Kidney (tissue), 14 donors: Measurements from ENCODE around the gene ACLY. TPM values are rescaled to one million over a fixed set of nuclear protein-coding genes. Genes with fewer than 3 reads are reported as not detected.
A peak's percentile ranks its signal among the peaks of the same experiment; 100 is the strongest.
"Not testable (repeated sequence)": the region's sequence is repeated elsewhere in the genome, so short reads cannot be mapped to it uniquely, and the experiment has no call there.

ENCODE experiments used
- DNase-seq, 5 donors: peaks; one replicate each; pipeline ENCODE4 v3.0.0-alpha.2; 2013 to 2020
- FAIRE-seq: peaks from 2 replicates; lab custom pipeline; 2012; peaks lifted over from hg19 to GRCh38; lab: Jason Lieb, UNC
- H3K27ac ChIP-seq, 2 donors: one replicate each; pipeline ENCODE4 v1.7.0; 2013; ENCODE audit warnings: low read depth in 2 of 2, low read length in 2 of 2, inconsistent platforms in 1 of 2
- H3K27me3 ChIP-seq: one replicate; pipeline ENCODE4 v1.7.1; 2013; ENCODE audit warnings: low read length, inconsistent platforms; ENCODE audit not compliant: control insufficient read depth, insufficient read depth
- H3K36me3 ChIP-seq, 3 donors: one replicate each; pipeline versions ENCODE4 v1.7.0 to v1.7.1; 2013; ENCODE audit warnings: low read length in 3 of 3, control low read depth in 1 of 3, inconsistent platforms in 1 of 3; ENCODE audit not compliant: insufficient read depth in 3 of 3, control insufficient read depth in 2 of 3
- H3K4me1 ChIP-seq, 3 donors: one replicate each; pipeline versions ENCODE4 v1.7.0 to v1.7.1; 2013; ENCODE audit warnings: low read length in 3 of 3, inconsistent platforms in 1 of 3, low read depth in 1 of 3; ENCODE audit not compliant: control insufficient read depth in 2 of 3, insufficient read depth in 2 of 3
- H3K4me3 ChIP-seq, 3 donors: one replicate each; pipeline versions ENCODE4 v1.7.0 to v1.8.1; 2013; ENCODE audit warnings: low read length in 3 of 3, control low read depth in 1 of 3, inconsistent platforms in 1 of 3
- H3K9ac ChIP-seq, 3 donors: one replicate each; pipeline versions ENCODE4 v1.7.0 to v1.7.1; 2013; ENCODE audit warnings: low read length in 3 of 3, control low read depth in 1 of 3, inconsistent platforms in 1 of 3
- H3K9me3 ChIP-seq, 3 donors: one replicate each; pipeline versions ENCODE4 v1.7.0 to v1.7.1; 2013; ENCODE audit warnings: low read length in 3 of 3, control low read depth in 1 of 3, inconsistent platforms in 1 of 3; ENCODE audit not compliant: control insufficient read depth in 2 of 3, insufficient read depth in 1 of 3
- CTCF ChIP-seq: IDR thresholded peaks from 3 replicates; pipeline ENCODE4 v1.5.1; 2012; ENCODE audit warnings: mild to moderate bottlenecking, moderate library complexity, borderline replicate concordance; ENCODE audit not compliant: insufficient read depth; ENCODE audit errors: extremely low read depth
- intact Hi-C: fragments of 100-400 bp; cut with DNase I; formaldehyde crosslinking; loops from one replicate; pipeline ENCODE4 v1.11.1; 2022
- polyA plus RNA-seq: library from polyadenylated mRNA; stranded (reverse); fragments of 350-450 nt; fragmentation: Illumina TruSeq; extraction: RNeasy Lipid Tissue Mini Kit (QIAGEN cat#74804); gene quantifications from one replicate; pipeline ENCODE4 v1.2.3, GENCODE V29; 2014; ENCODE audit warnings: low read depth, low replicate concordance; ENCODE audit not compliant: insufficient read depth
- total RNA-seq: library from RNA; stranded (reverse); fragmentation: NEBNext Ultra II Directional; extraction: Animal tissue kit (Norgen Biotek cat#: 25700); gene quantifications from one replicate; pipeline ENCODE4 v1.2.1, GENCODE V29; 2021
- donor health status: control.
- donor health status: control.
- donor health status: control.
- donor health status: control.
- donor health status: control.
- donor health status: DM: yes; HTN: yes; CAD: no.
- donor health status: Normal renal cell carcinoma (clear cell type).

The ACLY gene
- total and polyA plus RNA-seq, 2 donors from 2014 or later, result 33.7 to 104 TPM

GRCh38 chr17:41835214-41835799 lies 83.4 kb downstream of the ACLY start:
- Histone ChIP-seq H3K27ac (no peak overlapping the region), H3K4me1 (peaks cover 0 to 4% (median 0%) of the 10 kb centered on the region in 3 donors), H3K27me3 (no peaks in the 10 kb centered on the region), H3K36me3 (peaks cover 0 to 9% (median 2%) of the 10 kb centered on the region in 3 donors), H3K4me3 (peak overlapping the region; percentile 39 to 70 (median 51)), H3K9me3 (no peaks in the 10 kb centered on the region), H3K9ac (peak overlapping the region; percentile 23 to 77 (median 68))
- FAIRE-seq, result no peak
- intact Hi-C loops, result no loop called here
- TF ChIP-seq CTCF, result no peak
- no peak for DNase-seq

DNA sequence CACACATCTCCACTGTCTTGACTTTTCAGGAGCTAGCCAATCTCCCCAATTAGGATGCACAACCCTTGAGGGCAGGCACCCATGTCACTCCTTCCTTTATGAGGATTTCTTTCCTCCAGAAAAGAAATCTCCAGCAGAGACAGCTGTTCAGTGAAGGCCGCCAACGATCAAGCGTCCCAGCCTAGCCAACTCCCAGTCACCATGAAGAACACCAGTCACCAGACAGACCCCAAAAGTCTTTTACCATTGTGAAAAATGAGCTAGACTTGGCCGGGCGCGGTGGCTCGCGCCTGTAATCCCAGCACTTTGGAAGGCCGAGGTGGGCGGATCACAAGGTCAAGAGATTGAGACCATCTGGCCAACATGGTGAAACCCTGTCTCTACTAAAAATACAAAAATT lies 88.8 kb downstream of the ACLY start:
- intact Hi-C loops, H3K4me3 ChIP-seq, H3K9me3 ChIP-seq, H3K27ac ChIP-seq, H3K27me3 ChIP-seq, DNase-seq, H3K9ac ChIP-seq, H3K4me1 ChIP-seq, FAIRE-seq: not testable (repeated sequence)
- peaks cover 5 to 27% (median 7%) of the 10 kb centered on the region in 3 donors for H3K36me3 ChIP-seq

- Histone ChIP-seq H3K36me3 (peaks cover 5 to 24% (median 7%) of the 10 kb centered on the region in 3 donors), H3K9me3 (no peaks in the 10 kb centered on the region), H3K27ac (no peak overlapping the region), H3K9ac (no peak overlapping the region), H3K4me3 (no peak overlapping the region), H3K4me1 (no peaks in the 10 kb centered on the region), H3K27me3 (no peaks in the 10 kb centered on the region)
- intact Hi-C loops, result no loop called here
- FAIRE-seq (no peak), DNase-seq (peak in 1 of 5 donors; percentile 66)
- TF ChIP-seq CTCF, result no peak
Measured at GRCh38 chr17:41825175-41825845, 93.4 kb downstream of the ACLY start.

GRCh38 chr17:41824086-41824485 lies 94.7 kb downstream of the ACLY start:
- no peak for TF ChIP-seq CTCF
- Histone ChIP-seq H3K4me1 (no peaks in the 10 kb centered on the region), H3K4me3 (no peak overlapping the region), H3K27me3 (no peaks in the 10 kb centered on the region), H3K9me3 (no peaks in the 10 kb centered on the region), H3K36me3 (peaks cover 0 to 16% (median 2%) of the 10 kb centered on the region in 3 donors), H3K9ac (no peak overlapping the region), H3K27ac (no peak overlapping the region)
- FAIRE-seq (no peak), DNase-seq (peak in 1 of 5 donors; percentile 51)
- intact Hi-C loops, result no loop called here
